ENCODE data around the gene FAM156A. TPM values are rescaled to one million over a fixed set of nuclear protein-coding genes. Genes with fewer than 3 reads are reported as not detected.
"Not testable (repeated sequence)": the region's sequence is repeated elsewhere in the genome, so short reads cannot be mapped to it uniquely, and the experiment has no call there.

The FAM156A gene
- total RNA-seq, 1 donor from 2014 or later, result 7.6 TPM

DNA sequence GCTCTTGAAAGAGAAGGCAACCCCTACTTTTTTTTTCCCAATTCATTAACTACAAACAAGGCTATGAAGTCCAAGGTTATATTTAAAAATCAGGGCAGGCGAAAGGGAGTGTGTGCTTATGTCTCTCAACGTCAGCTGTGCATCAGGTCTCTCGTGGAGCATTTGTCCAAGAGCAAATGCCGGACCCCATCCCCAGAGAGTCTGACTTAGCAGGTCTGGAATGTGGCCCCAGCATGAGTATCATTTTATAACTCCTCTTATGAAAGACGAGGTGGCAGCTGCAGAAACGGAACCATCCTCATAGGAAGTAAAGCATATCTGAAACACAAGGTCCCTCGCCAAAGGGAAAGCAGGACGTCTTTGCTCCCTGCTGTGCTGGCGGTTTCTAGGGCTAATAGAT lies 44.6 kb downstream of the FAM156A start:
- intact Hi-C loops (cut with DNase I); ATAC-seq (ENCODE audit: poor library complexity); DNase-seq: not testable (repeated sequence)

DNA sequence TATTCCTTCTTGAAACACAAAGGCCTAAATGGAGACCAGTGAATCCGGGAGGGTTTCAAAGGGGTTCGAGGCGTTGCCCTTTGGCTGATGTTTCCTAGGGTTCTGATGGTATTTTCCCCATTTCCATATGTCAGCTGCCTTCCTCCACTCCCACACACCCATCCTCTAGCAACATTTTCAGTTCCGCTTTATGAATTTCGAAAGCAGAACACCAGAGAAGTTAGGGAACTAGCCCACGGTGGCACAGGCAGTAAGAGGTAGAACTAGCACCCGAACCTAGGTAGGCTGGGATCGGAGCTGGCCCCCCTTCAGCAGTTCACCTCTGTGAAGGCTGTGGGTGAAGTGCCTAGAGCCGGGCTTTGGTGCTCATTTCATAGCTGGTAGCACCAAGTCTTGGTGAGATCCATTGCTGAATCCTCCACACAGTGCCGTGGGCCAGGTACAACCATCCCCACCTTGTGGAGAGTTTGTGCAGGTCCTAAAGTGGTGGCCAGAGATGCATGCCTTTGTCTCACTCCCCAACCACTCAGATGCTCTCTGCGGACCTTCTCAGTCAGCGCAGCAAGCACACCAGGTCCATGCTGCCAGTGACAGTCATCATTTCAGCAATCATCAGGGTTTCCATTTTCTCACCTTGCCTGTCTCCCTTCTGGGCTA lies 48.9 kb downstream of the FAM156A start:
- not testable (repeated sequence) for ATAC-seq (ENCODE audit: poor library complexity); DNase-seq

DNA sequence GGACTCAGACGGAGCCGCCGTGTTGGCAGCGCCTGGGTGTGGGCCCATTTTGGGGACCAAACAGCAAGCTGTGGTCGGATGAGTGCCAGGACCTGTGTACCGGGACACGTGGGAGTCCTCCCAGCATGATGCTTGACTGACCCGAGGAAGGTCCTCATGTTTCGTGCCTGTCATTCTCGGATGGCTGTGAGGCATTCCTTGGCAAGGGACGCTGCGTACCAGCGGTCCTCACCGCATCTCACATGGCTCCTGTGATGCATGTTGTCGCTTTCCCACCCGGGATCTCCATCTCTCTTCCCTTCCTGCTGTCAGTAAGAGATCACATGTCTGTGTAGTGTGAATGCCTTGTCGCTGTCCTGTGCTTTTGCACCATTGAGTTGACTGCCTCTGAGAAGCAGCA lies 50.4 kb downstream of the FAM156A start:
- ATAC-seq (ENCODE audit: poor library complexity); DNase-seq; intact Hi-C loops (cut with DNase I): not testable (repeated sequence)

More for the DNA sequence above, 48.9 kb downstream of the FAM156A start:
- intact Hi-C loops (cut with DNase I), result not testable (repeated sequence)

DNA sequence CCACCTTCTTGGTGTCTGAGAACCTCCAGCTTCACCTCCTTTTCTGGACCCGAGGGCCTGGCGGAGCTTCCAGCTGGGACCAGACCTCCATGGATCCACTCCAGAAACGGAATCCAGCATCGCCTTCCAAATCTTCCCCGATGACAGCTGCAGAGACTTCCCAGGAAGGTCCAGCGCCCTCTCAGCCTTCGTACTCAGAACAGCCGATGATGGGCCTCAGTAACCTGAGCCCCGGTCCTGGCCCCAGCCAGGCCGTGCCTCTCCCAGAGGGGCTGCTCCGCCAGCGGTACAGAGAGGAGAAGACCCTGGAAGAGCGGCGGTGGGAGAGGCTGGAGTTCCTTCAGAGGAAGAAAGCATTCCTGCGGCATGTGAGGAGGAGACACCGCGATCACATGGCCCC lies 51.2 kb downstream of the FAM156A start:
- ATAC-seq (ENCODE audit: poor library complexity); DNase-seq; intact Hi-C loops (cut with DNase I): not testable (repeated sequence)

DNA sequence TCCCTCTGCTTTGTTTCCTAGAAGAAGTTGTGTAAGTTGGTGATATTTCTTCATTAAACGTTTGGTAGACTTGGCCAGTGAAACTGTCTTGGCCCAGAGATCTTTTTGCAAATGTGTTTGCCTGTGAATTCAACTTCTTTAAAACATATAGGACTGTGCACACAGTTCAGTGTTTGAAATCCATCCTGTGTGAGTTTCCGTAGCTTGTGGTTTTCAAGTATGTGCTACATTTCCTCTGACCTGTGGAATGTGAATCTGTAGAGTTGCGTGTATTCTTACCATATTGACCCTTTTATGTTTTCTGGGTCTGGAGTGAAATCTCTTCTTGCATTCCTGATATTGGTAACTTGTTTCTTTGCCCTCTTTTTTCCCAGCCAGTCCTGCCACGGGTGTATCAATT lies 52.2 kb downstream of the FAM156A start:
- DNase-seq; intact Hi-C loops (cut with DNase I); ATAC-seq (ENCODE audit: poor library complexity): not testable (repeated sequence)

DNA sequence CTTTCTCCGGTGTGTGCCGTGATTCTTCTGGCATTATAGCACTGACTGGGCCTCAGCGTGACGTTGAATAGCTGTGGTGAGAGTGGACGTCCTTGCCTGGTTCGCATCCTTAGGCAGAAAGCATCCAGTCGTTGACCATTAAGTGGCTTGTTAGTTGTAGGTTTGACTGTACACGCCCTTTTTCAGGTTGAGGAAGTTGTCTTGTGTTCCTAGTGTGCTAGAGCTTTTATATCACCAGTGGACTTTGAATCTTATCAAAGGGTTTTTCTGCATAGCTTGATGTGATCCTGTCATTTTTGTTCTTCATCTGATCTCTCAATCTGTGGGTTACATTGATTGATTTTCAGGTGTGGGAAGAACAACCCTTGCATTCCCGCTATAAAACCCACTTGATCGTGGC lies 52.8 kb downstream of the FAM156A start:
- DNase-seq; ATAC-seq (ENCODE audit: poor library complexity); intact Hi-C loops (cut with DNase I): not testable (repeated sequence)

Other genes with a start within 250 kb of the FAM156A start
- not detected for gene SSX2B, start 207.3 kb downstream of the FAM156A start, total RNA-seq
- not detected for gene SPANXN5, start 161.1 kb downstream of the FAM156A start, total RNA-seq
- not detected for gene XAGE5, start 147.2 kb downstream of the FAM156A start, total RNA-seq
- not detected for gene XAGE3, start 90.4 kb downstream of the FAM156A start, total RNA-seq
- gene FAM156B, start 61.2 kb downstream of the FAM156A start, total RNA-seq, result 5.6 TPM
- 0.67 TPM for gene GPR173, start 90.3 kb upstream of the FAM156A start, total RNA-seq
- gene TSPYL2, start 123.8 kb upstream of the FAM156A start, total RNA-seq, result 33.4 TPM
- 3.6 TPM for gene KANTR, start 135.6 kb upstream of the FAM156A start, total RNA-seq